ENCODE measurements around the gene CHSY1.

CHSY1 gene

DNA sequence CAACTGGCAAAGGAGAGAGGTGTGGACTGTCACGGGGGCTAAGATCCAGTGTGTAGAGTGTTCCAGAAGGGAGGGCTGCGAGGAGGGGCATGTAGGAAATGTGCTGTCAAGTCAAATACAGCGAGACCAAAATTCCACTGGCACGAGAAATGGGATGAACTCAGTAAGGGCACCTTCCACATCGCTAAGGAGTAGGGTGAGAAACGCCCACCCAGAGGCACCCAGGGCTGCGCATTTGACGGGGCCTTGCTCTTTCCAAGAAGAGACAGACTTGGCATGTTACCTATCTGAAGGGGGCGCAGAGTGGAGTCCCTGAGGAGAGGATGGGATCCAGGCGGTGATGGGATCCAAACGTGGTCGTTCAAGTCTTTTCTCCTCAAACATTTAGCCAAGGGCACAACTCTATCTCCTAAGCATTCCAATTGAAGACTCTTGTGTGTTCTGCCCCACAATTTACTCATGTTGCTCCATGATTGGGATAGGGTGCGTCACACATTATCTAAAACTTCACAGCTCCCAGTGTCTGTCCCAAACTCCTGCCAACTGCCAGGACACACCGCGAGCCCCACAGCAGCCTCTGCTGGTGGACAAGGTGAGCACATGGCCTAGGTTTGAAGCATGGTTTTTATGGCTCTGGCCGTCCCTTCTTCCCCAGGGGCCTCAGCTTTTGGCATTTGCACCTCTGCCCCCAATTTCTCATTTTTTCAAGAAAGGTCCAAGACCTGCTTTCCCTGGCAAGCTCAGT, 17.8 kb upstream of the CHSY1 start:
- no peak for DNase-seq (ENCODE audit: low spot score)

DNA sequence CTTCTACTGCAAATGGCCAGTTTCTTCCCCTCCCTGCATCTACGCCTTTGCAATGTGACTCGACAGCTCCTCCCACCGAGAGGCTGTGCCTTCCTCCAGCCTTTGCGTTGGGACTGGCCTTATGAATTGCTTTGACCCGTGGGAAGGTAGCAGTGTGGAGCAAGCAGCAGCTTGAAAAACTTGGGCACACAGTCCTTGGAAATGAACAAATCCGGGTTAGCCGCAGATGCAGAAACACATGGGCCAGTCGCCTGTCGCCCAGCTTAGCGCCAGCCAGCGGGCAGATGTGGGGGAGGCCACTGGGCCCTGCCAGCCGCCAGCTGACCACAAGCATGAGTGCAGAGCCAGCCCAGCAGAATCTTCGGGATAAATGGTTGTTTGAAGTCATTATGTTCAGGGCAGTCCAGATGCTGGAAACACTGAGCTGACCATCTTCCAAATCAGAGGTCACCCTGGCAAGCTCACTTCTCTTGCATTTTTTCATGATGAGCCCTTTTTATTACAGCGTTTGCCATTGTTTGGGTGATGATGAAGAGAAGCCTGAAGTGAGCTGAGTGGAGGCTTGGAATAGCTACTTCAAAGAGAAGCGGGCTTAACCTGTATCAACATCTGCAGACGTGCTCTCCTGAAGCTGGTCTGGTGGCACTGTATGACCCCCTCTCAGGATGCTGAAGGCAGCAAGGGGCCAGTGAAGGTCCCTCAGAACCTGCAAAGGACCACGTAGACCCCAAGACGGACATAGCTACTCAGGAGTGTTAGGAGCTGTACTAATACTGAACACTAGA, 15.7 kb upstream of the CHSY1 start:
- no peak for DNase-seq (ENCODE audit: low spot score)

DNA sequence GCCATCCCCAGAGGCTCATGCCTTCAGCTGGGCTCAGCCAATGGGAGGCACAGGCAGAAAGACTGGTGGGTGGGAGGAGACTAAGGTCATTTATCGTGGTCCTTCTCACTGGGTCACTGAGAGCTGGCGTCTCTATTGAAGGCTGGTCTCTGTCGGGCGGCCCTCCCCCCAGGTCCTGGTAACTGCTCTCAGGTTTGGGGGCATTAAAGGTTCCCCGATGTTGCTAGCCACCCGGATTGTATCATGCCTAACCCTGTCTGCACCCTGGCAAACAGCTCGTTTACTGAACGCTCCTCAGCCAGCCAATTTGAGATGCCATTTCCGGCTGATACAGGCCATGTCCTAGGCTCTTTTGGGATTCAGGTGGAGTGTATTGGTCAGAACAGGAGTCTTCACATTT, 14.9 kb upstream of the CHSY1 start:
- no peak for DNase-seq (ENCODE audit: low spot score)

- DNase-seq (ENCODE audit: low spot score) = no peak
Measured at GRCh38 chr15:101266034-101266433, 14.2 kb upstream of the CHSY1 start.

DNA sequence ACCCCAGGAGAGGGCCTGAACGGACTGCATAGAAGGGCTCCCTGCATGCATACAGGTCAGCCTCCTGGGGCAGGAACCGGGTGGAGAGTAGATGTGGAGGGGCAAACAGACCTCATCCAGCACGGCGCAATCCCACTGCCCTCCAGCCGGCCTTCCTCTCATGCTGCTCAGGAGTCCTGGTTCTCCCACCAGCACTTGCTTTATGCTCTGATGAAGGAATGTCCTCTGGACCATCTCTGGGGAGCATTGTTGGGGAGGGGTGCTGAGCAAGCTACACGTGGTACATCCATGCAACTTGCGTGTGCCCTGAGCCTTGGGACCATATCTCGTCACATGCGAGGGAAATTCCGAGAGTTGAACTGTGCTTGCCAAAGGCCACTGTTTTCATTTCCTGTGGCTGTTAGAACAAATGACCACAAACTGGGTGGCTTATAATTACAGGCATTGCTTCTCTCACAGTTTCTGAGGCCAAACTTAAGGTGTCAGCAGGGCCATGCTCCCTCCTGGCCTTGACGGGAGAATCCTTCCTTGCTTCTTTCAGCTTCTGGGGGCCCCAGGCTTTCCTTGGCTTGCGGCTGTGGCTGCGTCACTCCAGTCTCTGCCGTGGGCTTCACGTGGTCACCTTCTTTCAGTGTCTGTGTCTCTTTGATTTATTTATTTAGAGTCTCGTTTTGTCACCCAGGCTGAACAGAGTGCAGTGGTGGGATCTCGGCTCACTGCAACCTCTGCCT, 13.2 kb upstream of the CHSY1 start:
- DNase-seq (ENCODE audit: low spot score) = no peak

DNA sequence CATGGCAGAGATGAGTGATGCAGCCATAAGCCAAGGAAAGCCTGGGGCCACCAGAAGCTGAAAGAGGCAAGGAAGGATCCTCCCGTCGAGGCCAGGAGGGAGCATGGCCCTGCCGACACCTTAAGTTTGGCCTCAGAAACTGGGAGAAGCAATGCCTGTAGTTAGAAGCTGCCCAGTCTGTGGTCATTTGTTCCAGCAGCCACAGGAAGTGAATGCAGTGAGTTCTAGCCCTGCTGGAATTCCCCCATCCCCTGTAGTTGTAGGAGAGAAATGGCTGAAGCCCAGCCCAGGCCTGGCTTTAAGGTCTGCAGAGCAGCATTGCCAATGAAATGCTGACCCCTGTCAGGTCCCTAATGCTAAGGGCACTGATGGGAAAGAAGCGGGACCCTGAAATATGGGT, 12.2 kb upstream of the CHSY1 start:
- no peak for DNase-seq (ENCODE audit: low spot score)

DNA sequence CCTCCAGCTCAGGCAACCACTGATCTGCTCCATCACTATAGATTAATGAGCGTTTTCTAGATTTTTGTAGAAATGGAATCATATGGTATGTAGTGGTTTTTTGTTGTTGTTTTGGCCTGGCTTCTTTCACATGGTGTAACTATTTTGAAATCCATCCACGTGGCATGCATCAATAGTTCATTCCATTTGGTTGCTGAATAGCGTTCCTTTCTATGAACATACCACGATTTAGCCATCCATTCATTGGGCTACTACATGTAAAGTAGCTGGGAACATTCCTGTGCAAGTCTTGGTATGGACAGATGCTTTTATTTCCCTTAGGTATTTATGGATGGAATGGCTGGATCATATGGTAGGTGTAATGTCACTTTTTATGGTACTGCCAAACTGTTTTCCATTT, 10.7 kb upstream of the CHSY1 start:
- no peak for DNase-seq (ENCODE audit: low spot score)

DNA sequence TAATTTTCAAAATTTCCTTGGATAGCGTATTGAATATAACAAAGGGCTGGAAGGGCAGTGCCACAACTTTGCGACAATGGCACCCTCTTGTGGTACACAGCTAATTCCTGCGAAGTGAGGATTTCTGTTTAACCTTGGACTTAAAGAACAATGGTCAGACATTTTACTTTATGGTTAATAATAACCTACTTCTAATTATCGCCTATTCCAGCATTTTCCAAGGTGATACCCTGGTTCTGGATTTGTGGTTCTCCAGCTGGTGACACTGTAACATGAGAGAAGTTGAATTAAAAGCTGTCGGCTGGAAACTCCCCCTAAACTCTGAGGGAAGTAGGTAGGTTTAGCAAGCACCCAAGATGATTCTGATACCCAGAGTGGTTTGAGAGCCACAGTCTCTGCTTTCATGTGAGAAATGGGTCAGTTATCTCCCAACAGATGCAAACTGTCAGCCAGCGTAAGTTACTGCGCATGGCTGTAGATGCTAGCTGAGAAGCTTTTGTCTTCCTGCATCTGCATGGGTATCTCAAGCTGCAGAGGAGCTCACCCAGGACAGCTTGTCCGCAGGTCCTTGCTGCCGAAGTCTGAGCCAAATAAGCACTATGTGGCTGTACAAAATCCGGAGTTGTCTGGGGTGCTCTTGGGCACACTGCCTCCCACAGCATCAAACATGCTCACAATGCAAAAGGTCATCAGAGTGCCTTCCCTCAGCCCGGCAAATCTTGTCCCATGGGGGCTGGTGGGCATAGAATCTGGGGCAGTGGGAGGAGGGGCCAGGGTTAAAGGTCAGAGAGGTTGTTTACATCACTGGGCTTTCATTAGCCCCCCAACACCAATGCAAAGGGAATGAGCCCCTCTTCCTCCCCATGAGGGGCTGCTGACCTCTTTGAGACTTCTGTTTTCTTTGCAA, 6.6 kb upstream of the CHSY1 start:
- peak; percentile 59 for DNase-seq (ENCODE audit: low spot score)

DNA sequence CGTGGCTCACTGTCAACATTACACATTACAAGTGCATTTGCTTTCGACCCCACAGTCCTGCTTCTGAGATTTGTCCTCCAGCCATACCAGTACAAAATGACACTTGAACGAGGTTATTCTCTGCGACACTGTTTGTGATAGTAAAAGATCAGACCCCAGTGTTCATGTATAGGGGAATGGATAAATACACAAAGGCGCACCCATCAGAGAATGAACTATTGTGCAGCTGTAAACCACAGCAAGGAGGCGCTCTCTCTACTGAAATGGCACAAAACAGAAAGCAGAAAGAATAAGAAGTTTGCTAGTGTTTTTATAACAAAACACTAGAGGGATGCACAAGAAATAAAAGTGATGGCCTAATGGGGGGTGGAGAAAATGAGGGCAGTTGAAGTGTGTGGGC, 4.9 kb upstream of the CHSY1 start:
- no peak for DNase-seq (ENCODE audit: low spot score)

GRCh38 chr15:101255615-101256241, 3.9 kb upstream of the CHSY1 start:
- DNase-seq (ENCODE audit: low spot score) = no peak

GRCh38 chr15:101255051-101255395, 3.2 kb upstream of the CHSY1 start:
- DNase-seq (ENCODE audit: low spot score) = no peak

DNA sequence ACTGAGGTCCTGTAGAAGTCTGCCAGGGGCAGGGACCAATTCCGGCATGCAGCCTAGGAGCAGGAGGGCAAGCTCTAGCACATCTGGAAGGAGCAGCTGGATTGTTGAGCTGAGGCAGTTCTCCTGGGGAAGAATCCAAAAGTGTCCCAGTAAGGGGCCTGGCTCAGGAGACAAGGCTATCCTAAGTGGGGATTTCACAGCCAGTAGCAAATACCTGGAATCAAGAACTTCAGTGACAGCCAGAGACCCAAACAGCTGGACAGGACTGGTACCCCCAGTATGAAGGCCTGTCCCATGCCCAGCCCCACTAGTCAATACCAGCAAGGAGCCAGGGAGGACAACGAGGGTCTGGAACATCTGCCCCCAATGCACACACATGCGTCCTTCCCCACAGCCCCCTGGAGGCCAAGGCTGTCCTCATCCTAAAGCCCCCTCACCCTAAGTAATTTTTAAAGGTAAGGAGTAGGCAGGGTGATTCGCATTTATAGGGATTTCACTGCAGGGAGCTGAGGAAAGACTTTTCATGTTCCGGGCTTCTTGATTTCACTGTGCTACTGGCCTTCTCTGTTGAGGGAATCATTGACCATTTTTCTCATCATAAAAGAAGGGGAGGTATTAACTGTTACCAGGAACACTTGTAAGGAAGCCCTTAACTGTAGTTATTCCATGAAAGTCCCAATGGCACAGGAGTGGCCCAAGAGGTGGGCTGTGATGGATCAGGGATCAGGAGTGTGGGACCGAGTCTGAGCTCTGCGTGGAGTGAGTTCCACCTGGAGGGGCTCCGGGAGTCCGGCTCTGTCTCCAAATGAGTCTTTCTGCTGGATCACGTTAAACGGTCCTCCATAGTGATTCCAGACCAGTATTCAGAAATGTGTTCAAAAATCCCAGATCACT, 2.6 kb upstream of the CHSY1 start:
- no peak for DNase-seq (ENCODE audit: low spot score)

DNA sequence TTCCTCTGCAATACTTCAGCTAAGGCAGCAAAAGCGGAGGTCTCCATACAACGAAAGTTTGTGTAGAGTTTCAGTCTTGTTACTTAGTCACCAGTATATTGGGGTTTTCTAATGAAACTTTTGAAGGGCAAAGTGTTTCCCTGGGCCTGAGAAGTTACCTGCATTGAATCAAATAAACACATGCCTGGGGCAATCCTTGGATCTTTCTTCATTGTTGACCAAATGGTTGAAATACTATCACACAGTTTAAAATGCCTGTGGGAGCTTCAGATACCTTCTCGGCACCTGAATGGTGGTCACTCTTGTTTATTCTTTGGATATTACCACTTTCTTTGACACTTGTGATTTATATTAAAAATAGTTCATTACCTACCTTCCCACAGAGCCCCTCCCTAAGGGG, 988 bp upstream of the CHSY1 start:
- no peak for DNase-seq (ENCODE audit: low spot score)

DNA sequence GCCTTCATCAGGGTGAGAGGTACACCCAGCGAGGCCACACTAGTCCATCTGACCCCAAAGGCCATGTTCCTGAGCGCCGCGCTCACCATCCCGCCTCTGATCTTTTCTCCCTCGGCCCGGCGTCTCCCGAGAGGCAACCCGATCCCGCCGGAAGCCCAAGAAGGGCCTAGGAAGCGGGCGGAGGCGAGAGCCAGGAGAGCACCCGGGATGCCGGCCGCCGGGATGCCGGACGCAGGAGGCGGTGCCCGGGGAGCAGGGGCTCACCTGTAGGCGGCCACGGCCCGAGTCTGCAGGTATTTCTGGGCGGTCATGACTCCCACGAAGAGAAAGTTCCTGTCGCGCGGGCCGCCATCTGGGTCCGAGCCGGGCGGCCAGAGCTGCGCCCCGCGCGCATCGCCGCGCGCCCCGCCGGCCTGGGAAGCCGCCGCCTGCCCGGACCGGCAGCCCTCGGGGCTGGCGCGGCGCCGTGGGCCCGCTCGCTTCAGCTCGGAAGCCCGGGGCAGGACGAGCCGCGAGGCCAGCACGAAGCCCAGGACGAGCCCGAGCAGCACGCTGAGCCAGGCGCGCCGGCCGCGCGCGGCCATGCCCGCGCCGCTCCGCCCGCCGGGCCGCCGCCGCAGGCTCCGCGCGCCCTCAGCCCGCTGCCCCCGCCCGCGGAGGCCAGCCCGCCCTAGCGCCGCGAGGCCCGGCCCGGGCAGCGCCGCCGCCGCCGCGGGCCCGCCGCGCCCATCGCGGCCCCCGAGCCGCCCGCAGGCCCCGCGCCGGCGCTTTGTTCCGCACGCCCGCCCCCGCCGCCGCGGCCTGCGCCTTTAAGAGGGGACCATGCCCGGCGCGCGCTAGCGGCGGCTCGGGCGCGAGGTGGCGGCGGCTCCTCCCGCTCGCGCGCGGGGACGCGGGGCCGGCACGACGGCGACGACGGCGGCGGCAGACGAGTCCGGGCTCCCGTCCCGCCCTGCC, 697 bp downstream of the CHSY1 start:
- DNase-seq (ENCODE audit: low spot score) = peak; percentile 18

DNA sequence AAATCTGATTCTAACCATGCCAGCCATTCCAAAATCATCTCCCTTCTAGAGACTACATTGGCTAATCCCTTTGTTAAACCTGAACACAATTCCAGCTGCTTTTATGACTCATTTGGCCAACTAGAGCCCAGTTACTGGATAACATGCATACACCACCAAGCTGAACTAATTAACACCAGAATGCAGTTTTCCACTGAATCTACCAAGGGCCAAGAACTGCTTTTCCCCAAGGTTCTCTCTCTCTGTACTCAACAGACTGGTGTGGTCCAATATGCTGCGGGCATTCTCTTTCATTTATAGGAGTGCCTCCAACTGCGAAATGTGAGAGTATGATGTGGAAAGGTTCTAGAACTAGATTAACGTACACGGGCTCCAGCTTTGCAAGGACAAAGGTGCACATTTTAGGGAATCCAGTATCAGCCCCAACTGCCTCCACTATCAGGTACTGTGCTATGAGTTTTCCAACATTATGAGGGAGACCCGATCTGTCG, 1.5 kb downstream of the CHSY1 start:
- no peak for DNase-seq (ENCODE audit: low spot score)

DNA sequence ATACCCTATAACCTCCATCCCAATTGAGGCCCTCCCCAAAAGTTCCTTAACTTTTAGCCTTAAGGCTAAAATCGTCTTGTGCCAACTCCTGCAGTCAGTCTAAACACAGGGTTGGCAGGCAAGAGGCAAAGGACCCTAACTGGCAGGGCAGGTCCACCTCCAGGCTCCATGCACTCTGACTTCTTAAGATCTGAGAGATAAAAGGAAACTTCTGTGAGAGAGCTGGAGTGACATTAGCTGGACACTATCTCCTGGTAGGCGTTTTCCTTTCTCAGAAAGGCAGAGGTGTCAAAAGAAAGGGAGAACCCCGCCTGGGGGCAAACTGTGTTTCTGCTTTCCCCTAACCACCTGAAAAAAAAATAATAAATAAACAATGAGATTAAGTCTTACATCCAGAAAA, 3.6 kb downstream of the CHSY1 start:
- DNase-seq (ENCODE audit: low spot score) = no peak

- DNase-seq (ENCODE audit: low spot score) = no peak
Measured at GRCh38 chr15:101246824-101247745, 4.8 kb downstream of the CHSY1 start.

GRCh38 chr15:101246391-101246790, 5.5 kb downstream of the CHSY1 start:
- DNase-seq (ENCODE audit: low spot score) = no peak
